RWPE2 (cell line): ENCODE results near the gene BHLHE23.

Source experiments
- ATAC-seq: fragments of 200-7000 bp; cut with Tn5 transposase; 3 replicates; pipeline ENCODE4 v1.9.1; 2021; ENCODE audit warnings: low read depth
- DNase-seq: peaks from one replicate; pipeline ENCODE4 v3.0.0-alpha.2; 2020; ENCODE audit warnings: low spot score
- H3K27ac ChIP-seq: fragments of 450-650 bp; 2 replicates; pipeline ENCODE4 v1.5.1; 2017; ENCODE audit warnings: mild to moderate bottlenecking; ENCODE audit not compliant: poor library complexity, severe bottlenecking
- H3K27me3 ChIP-seq: fragments of 250-450 bp; sonication (Bioruptor Pico); 2 replicates; pipeline ENCODE4 v1.5.1; 2021; ENCODE audit warnings: mild to moderate bottlenecking, moderate library complexity; ENCODE audit not compliant: insufficient read depth, poor library complexity, severe bottlenecking
- H3K36me3 ChIP-seq: fragments of 250-450 bp; sonication (Bioruptor Pico); 2 replicates; pipeline ENCODE4 v1.5.1; 2020; ENCODE audit warnings: low read depth, mild to moderate bottlenecking, moderate library complexity
- H3K4me1 ChIP-seq: fragments of 250-450 bp; sonication (Bioruptor Pico); 2 replicates; pipeline ENCODE4 v1.5.1; 2021; ENCODE audit warnings: mild to moderate bottlenecking, moderate library complexity; ENCODE audit not compliant: insufficient read depth, poor library complexity, severe bottlenecking
- H3K4me3 ChIP-seq: fragments of 250-450 bp; sonication (Bioruptor Pico); 2 replicates; pipeline ENCODE4 v1.5.1; 2021; ENCODE audit warnings: mild to moderate bottlenecking, moderate library complexity; ENCODE audit not compliant: severe bottlenecking
- H3K9me3 ChIP-seq: fragments of 250-450 bp; sonication (Bioruptor Pico); 2 replicates; pipeline ENCODE4 v1.5.1; 2021; ENCODE audit warnings: mild to moderate bottlenecking, moderate library complexity; ENCODE audit not compliant: severe bottlenecking
- CTCF ChIP-seq: fragments of 450-650 bp; IDR thresholded peaks from one replicate; pipeline ENCODE4 v1.5.1; 2017; ENCODE audit warnings: mild to moderate bottlenecking, moderate library complexity; ENCODE audit not compliant: poor library complexity, severe bottlenecking

Gene BHLHE23

GRCh38 chr20:63053432-63054102, 46.8 kb upstream of the BHLHE23 start:
- Histone ChIP-seq H3K9me3 (no peaks in the 10 kb centered on the region), H3K27me3 (peaks cover 61% of the 10 kb centered on the region), H3K4me1 (no peaks in the 10 kb centered on the region), H3K36me3 (no peaks in the 10 kb centered on the region), H3K4me3 (no peak overlapping the region), H3K27ac (no peak overlapping the region)
- TF ChIP-seq CTCF = no peak
- ATAC-seq (no peak), DNase-seq (peak; percentile 57)

GRCh38 chr20:63052571-63053431, 46.0 kb upstream of the BHLHE23 start:
- Histone ChIP-seq H3K4me1 (no peaks in the 10 kb centered on the region), H3K9me3 (no peaks in the 10 kb centered on the region), H3K4me3 (no peak overlapping the region), H3K27ac (no peak overlapping the region), H3K27me3 (peaks cover 54% of the 10 kb centered on the region), H3K36me3 (no peaks in the 10 kb centered on the region)
- DNase-seq (peak; percentile 80), ATAC-seq (no peak)
- TF ChIP-seq CTCF = no peak

GRCh38 chr20:63051911-63052310, 45.1 kb upstream of the BHLHE23 start:
- peaks cover 60% of the 10 kb centered on the region for H3K27me3 ChIP-seq
- peak; percentile 82 for DNase-seq
- ATAC-seq = no peak
- no peak overlapping the region for H3K27ac ChIP-seq
- no peak overlapping the region for H3K4me3 ChIP-seq
- no peak for TF ChIP-seq CTCF
- no peaks in the 10 kb centered on the region for H3K4me1 ChIP-seq
- H3K9me3 ChIP-seq = no peaks in the 10 kb centered on the region
- no peaks in the 10 kb centered on the region for H3K36me3 ChIP-seq

- TF ChIP-seq CTCF = no peak
- Histone ChIP-seq H3K4me1 (no peaks in the 10 kb centered on the region), H3K4me3 (no peak overlapping the region), H3K9me3 (no peaks in the 10 kb centered on the region), H3K27ac (no peak overlapping the region), H3K36me3 (no peaks in the 10 kb centered on the region), H3K27me3 (peaks cover 64% of the 10 kb centered on the region)
- no peak for ATAC-seq
- peak; percentile 79 for DNase-seq
Measured at GRCh38 chr20:63051186-63051860, 44.6 kb upstream of the BHLHE23 start.
